GM06990 (cell line): ENCODE data around the gene ERC2.

Experiments
- DNase-seq: peaks from one replicate; pipeline ENCODE4 v3.0.0-alpha.2; 2011; ENCODE audit not compliant: insufficient read length; ENCODE audit errors: extremely low read depth
- H3K27me3 ChIP-seq: replicated peaks from 2 replicates; pipeline ENCODE4 v1.6.0; 2011; ENCODE audit warnings: low read length; ENCODE audit not compliant: control insufficient read depth, insufficient read depth
- H3K36me3 ChIP-seq: 2 replicates; pipeline ENCODE4 v1.5.1; 2011; ENCODE audit warnings: low read length; ENCODE audit not compliant: control insufficient read depth, insufficient read depth
- H3K4me3 ChIP-seq: replicated peaks from 2 replicates; pipeline ENCODE4 v1.5.1; 2011; ENCODE audit warnings: low read depth, mild to moderate bottlenecking, control low read depth, low read length
- TF ChIP-seq, protein P1 (sequence below): IDR thresholded peaks from 2 replicates; pipeline ENCODE4 v1.5.1; 2011; ENCODE audit warnings: low read length, control low read depth, mild to moderate bottlenecking, inconsistent platforms; ENCODE audit not compliant: insufficient read depth, poor library complexity, severe bottlenecking

The ERC2 gene

DNA sequence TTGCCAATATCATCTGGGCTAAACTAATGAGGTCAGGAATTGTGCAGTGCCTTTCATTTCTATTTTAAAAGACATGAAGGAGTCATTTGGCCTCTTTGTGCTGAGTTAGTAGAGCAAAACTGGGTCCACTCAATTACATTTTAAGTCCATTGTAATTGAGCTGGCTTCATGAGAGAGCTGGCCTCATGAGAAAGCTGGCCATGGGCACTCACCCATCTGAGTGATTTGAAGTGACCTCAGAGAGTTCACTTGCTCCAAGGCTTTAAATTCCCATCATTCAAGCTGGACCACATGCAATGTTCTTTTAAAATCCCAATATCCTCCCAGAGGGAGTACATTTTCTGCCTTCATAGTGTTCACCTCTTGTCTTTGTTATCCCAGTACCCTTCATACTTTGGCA is 645.3 kb downstream of the ERC2 start:
- Histone ChIP-seq H3K27me3 (no peaks in the 10 kb centered on the region), H3K4me3 (no peak overlapping the region), H3K36me3 (no peaks in the 10 kb centered on the region)
- TF ChIP-seq, protein P1, sequence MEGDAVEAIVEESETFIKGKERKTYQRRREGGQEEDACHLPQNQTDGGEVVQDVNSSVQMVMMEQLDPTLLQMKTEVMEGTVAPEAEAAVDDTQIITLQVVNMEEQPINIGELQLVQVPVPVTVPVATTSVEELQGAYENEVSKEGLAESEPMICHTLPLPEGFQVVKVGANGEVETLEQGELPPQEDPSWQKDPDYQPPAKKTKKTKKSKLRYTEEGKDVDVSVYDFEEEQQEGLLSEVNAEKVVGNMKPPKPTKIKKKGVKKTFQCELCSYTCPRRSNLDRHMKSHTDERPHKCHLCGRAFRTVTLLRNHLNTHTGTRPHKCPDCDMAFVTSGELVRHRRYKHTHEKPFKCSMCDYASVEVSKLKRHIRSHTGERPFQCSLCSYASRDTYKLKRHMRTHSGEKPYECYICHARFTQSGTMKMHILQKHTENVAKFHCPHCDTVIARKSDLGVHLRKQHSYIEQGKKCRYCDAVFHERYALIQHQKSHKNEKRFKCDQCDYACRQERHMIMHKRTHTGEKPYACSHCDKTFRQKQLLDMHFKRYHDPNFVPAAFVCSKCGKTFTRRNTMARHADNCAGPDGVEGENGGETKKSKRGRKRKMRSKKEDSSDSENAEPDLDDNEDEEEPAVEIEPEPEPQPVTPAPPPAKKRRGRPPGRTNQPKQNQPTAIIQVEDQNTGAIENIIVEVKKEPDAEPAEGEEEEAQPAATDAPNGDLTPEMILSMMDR = no peak
- no peak for DNase-seq

DNA sequence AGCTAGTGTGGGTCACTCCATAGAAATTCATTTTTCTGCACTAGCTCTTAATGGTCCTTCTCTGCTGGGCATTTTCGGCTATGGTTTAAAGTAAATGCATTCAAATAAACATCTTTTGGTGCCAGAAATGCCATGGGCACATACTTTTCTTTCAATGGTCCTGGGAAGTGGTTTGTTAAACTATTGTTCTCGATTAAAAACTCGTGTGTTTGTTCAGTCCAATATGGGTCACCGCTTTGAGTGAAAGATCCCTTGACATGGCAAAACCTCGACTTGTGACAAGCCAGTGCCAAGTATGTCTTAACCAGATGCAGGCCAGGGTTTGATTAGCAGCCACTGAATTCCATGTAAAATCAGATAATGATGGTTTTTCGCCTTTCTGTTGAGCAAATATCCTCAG is 649.3 kb downstream of the ERC2 start:
- TF ChIP-seq, protein P1 = no peak
- H3K4me3 ChIP-seq = no peak overlapping the region
- no peaks in the 10 kb centered on the region; the same call in 1 of the 2 replicates for H3K27me3 ChIP-seq
- DNase-seq = no peak
- H3K36me3 ChIP-seq = no peaks in the 10 kb centered on the region

DNA sequence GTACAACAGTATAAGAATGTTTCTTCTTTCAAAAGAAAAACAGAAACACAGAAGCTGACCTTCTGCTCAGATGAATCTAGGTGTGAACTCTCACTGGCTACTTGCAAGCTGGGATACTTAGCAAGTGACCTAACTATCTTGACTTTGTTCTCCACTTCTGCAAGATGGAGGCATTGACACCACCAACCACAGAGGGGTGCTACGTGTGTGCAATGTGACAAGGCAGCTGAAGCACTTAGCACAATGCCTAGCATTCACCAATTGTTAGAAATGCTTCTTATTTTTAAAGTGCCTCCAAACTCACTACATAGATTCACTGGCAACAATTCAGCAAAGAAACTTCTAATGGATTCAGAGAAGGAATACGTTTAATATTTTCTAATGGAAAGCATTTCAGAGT is 649.8 kb downstream of the ERC2 start:
- Histone ChIP-seq H3K36me3 (no peaks in the 10 kb centered on the region), H3K27me3 (no peaks in the 10 kb centered on the region; the same call in 1 of the 2 replicates), H3K4me3 (no peak overlapping the region)
- TF ChIP-seq, protein P1 = no peak
- DNase-seq = no peak

DNA sequence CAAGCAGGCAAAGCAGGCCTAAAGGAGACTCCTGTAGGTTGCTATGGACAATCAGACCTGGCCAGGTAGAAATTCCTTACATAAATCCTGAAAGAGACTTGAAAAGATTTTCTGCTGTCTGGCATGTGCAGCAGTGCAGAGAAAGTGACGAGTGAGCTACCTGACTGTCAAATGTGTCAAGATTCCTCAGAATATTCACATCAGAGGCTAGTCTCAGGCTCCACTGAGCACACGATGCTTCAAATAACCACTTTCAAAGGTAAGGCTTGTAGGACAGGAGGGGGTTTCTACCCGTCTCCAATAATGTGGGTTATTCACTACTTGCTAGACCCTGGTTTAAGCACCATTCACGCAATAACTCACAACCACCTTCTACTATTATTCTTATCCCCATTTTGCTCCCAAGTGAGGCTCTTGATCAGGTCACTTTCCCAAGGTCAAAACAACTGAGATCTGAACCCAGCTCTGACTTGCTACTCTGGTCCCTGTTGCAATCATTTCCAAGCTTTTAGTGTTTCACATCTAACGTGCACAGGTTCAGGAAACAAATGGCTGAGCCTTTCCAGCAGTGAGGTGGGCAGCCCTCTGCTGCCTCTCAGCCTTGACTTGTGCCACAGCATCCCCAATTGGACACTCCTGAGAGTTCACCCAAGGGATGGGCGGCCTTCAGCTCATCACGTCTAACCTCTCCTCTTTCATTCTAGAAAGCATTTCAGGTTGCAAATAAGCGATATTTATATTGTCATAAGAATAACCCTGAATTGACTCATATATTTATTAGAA is 651.3 kb downstream of the ERC2 start:
- Histone ChIP-seq H3K36me3 (no peaks in the 10 kb centered on the region), H3K27me3 (no peaks in the 10 kb centered on the region; the same call in none of the 2 replicates), H3K4me3 (no peak overlapping the region)
- TF ChIP-seq, protein P1 = no peak
- no peak for DNase-seq

DNA sequence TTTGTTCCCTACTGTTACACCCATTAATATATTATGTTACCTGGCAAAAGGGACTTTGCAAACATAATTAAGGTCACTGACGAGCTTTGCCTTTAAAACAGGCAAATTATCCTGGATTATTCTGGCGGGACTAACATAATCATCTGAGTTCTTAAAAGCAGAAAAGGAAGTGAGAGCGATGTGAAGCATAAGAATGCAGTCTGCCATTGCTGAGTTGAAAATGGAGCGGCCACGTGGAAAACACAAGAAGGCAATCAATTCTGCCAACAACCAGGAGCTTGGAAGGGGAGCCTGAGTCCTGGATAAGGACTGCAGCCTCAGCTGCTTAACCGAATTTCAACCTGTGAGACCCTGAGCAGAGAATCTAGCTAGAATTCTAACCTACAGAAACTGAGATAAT is 653.0 kb downstream of the ERC2 start:
- TF ChIP-seq, protein P1 = no peak
- no peaks in the 10 kb centered on the region; the same call in none of the 2 replicates for H3K27me3 ChIP-seq
- H3K4me3 ChIP-seq = no peak overlapping the region
- H3K36me3 ChIP-seq = no peaks in the 10 kb centered on the region
- DNase-seq = no peak
